ENCODE data around the gene CIROP.
A peak's percentile ranks its signal among the peaks of the same experiment; 100 is the strongest.

The CIROP gene

GRCh38 chr14:23067847-23068788, 36.7 kb downstream of the CIROP start:
- DNase-seq (ENCODE audit: low read depth, low spot score), result no peak

- no peak for DNase-seq (ENCODE audit: low read depth, low spot score)
These were observed 37.7 kb downstream of the CIROP start for GRCh38 chr14:23066855-23067744.

- no peak for DNase-seq (ENCODE audit: low read depth, low spot score)
These were observed 38.4 kb downstream of the CIROP start for GRCh38 chr14:23066368-23066767.

- DNase-seq (ENCODE audit: low read depth, low spot score), result no peak
These were observed 41.2 kb downstream of the CIROP start for GRCh38 chr14:23063601-23064000.

GRCh38 chr14:23062002-23062401, 42.8 kb downstream of the CIROP start:
- no peak for DNase-seq (ENCODE audit: low read depth, low spot score)

GRCh38 chr14:23060536-23061260, 44.1 kb downstream of the CIROP start:
- DNase-seq (ENCODE audit: low read depth, low spot score), result no peak

- DNase-seq (ENCODE audit: low read depth, low spot score), result no peak
These were observed 45.9 kb downstream of the CIROP start for GRCh38 chr14:23058654-23059504.

- DNase-seq (ENCODE audit: low read depth, low spot score), result peak; percentile 74
These were observed 46.8 kb downstream of the CIROP start for GRCh38 chr14:23057757-23058653.

- no peak for DNase-seq (ENCODE audit: low read depth, low spot score)
These were observed 47.6 kb downstream of the CIROP start, which contains the start of gene CDH24 for GRCh38 chr14:23056956-23057756. Gene CDH24 (minus strand): TSS chr14:23057520. CDS start chr14:23055733, 1,787 bp downstream.

- DNase-seq (ENCODE audit: low read depth, low spot score), result no peak
These were observed 48.4 kb downstream of the CIROP start for GRCh38 chr14:23056145-23056955.

- no peak for DNase-seq (ENCODE audit: low read depth, low spot score)
These were observed 49.1 kb downstream of the CIROP start for GRCh38 chr14:23055621-23056144.

GRCh38 chr14:23055147-23055550, 49.6 kb downstream of the CIROP start:
- DNase-seq (ENCODE audit: low read depth, low spot score), result no peak

- DNase-seq (ENCODE audit: low read depth, low spot score), result no peak
These were observed 50.6 kb downstream of the CIROP start for GRCh38 chr14:23054000-23054811.

GRCh38 chr14:23053426-23053825, 51.4 kb downstream of the CIROP start:
- DNase-seq (ENCODE audit: low read depth, low spot score), result no peak

- DNase-seq (ENCODE audit: low read depth, low spot score), result no peak
These were observed 52.1 kb downstream of the CIROP start for GRCh38 chr14:23052671-23053070.

GRCh38 chr14:23052182-23052623, 52.6 kb downstream of the CIROP start:
- DNase-seq (ENCODE audit: low read depth, low spot score), result no peak
